Sigmoid colon (tissue), 7 donors: ENCODE measurements around the gene DIRAS3. TPM values are rescaled to one million over a fixed set of nuclear protein-coding genes. Genes with fewer than 3 reads are reported as not detected.
A peak's percentile ranks its signal among the peaks of the same experiment; 100 is the strongest.

Experiments
- DNase-seq: peaks from one replicate; pipeline ENCODE4 v3.0.0-alpha.2; 2019
- H3K27ac ChIP-seq, 4 donors: fragments of 200-600 bp; sonication (generic); one replicate each; pipeline ENCODE4 v1.5.1; 2016 to 2019; ENCODE audit warnings: mild to moderate bottlenecking in 1 of 4
- H3K27me3 ChIP-seq, 3 donors: fragments of 200-600 bp; sonication (generic); one replicate each; pipeline ENCODE4 v1.5.1; 2019; ENCODE audit warnings: mild to moderate bottlenecking in 1 of 3
- H3K36me3 ChIP-seq, 4 donors: fragments of 200-600 bp; sonication (generic); one replicate each; pipeline ENCODE4 v1.5.1; 2016 to 2019
- H3K4me1 ChIP-seq, 4 donors: fragments of 200-600 bp; sonication (generic); one replicate each; pipeline ENCODE4 v1.5.1; 2017 to 2019
- H3K4me3 ChIP-seq, 4 donors: fragments of 200-600 bp; sonication (generic); one replicate each; pipeline ENCODE4 v1.5.1; 2017 to 2019; ENCODE audit warnings: mild to moderate bottlenecking in 2 of 4, moderate library complexity in 1 of 4
- H3K9me3 ChIP-seq, 4 donors: fragments of 200-600 bp in 3 of 4; sonication (generic) in 3 of 4; one replicate each; pipeline versions ENCODE4 v1.5.1 to v1.6.1; 2013 to 2019
- EP300 ChIP-seq, 4 donors: sonication (generic); formaldehyde crosslinking; IDR thresholded peaks; one replicate each; pipeline ENCODE4 v1.6.1; 2017; ENCODE audit warnings: antibody characterized with exemption in 4 of 4
- POLR2A ChIP-seq, 2 donors: fragments of 450-650 bp; IDR thresholded peaks; one replicate each; pipeline ENCODE4 v1.6.1; 2016; ENCODE audit warnings: antibody characterized with exemption in 2 of 2, mild to moderate bottlenecking in 2 of 2, moderate library complexity in 2 of 2
- POLR2AphosphoS5 ChIP-seq, 4 donors: sonication (generic); formaldehyde crosslinking; IDR thresholded peaks; one replicate each; pipeline ENCODE4 v1.6.1; 2017; ENCODE audit warnings: antibody characterized with exemption in 4 of 4
- WGBS, 2 donors: extraction: QIAGEN DNeasy Blood & Tissue Kit; methylation state at CpG; one replicate each; pipeline ENCODE4 v1.1.7; 2013; 5-methylcytosine and 5-hydroxymethylcytosine counted together
- intact Hi-C: fragments of 100-400 bp; cut with DNase I; formaldehyde crosslinking; loops from one replicate; pipeline ENCODE4 v1.15.1; 2023
- polyA plus RNA-seq, 3 donors: library from polyadenylated mRNA; stranded (reverse); fragments of 200-250 nt; gene quantifications; one replicate each; pipeline ENCODE4 v1.2.3, GENCODE V29; 2013
- total RNA-seq, 4 donors: library from RNA; depleted of rRNA; stranded (reverse); fragments of >200 nt; gene quantifications; one replicate each; pipeline ENCODE4 v1.1.0, GENCODE V29; 2016
- TF ChIP-seq, protein P1 (sequence below), 4 experiments: fragments of 450-650 bp in 3 of 4; fragments of 200-600 bp in 1 of 4; IDR thresholded peaks; one replicate each; pipeline ENCODE4 v1.5.1; 2016 to 2019; ENCODE audit warnings: antibody characterized with exemption in 4 of 4, mild to moderate bottlenecking in 3 of 4, moderate library complexity in 2 of 4
- donor health status: healthy with polysubstance abuse.
- donor health status: Bipolar disorder and iron deficiency.
- donor health status: healthy.

The DIRAS3 gene
- total and polyA plus RNA-seq, 7 donors: 0.46 to 4.6 (median 1.7) TPM; not detected in 1

DNA sequence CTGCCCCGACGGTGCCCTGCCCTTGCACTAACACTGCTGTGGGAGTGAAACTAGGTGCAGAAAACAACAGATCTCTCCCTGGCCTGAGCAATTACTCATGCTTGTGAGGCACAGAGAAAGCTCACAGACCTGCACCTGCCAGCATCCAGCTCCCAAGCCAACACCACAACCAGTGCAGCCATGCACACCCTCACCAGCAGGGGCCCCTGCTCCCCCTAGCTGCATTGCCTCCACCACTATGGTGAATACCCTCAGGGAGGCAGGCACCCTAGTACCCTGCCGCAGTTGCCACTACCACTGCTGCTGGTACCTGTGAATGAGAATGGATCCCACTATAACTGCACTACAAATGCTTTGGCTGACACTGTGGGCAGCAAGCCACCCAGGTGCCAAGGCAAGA is 7.1 kb upstream of the DIRAS3 start:
- intact Hi-C loops: no loop called here

DNA sequence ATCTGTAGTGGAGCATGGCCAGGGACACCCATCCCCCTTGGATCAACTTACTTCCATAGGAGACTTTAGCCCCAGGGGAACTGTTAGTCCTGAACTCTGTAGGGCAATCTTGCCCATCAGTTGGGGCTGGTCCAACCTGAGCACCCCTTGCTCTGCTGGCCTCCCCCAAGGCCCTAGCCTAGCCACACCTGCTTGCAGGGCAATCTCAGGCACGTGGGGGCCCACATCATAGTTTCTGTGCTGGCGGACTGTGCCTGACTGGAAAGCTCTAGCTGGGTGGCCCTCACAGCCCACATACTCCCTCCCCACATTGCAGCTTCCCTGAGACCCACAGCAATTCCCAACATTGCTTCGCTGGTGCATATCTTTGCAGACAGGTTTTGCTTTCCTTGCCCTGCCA is 6.6 kb upstream of the DIRAS3 start:
- WGBS, 2 donors: 94 to 97% methylated on average over 3 of the region's 3 CpGs
- DNase-seq: no peak

More for the DNA sequence above, 7.1 kb upstream of the DIRAS3 start:
- H3K4me3 ChIP-seq: no peak overlapping the region
- peaks cover 0 to 4% (median 0%) of the 10 kb centered on the region in 4 donors for H3K9me3 ChIP-seq
- DNase-seq: no peak
- no peaks in the 10 kb centered on the region for H3K27me3 ChIP-seq
- TF ChIP-seq, protein P1, sequence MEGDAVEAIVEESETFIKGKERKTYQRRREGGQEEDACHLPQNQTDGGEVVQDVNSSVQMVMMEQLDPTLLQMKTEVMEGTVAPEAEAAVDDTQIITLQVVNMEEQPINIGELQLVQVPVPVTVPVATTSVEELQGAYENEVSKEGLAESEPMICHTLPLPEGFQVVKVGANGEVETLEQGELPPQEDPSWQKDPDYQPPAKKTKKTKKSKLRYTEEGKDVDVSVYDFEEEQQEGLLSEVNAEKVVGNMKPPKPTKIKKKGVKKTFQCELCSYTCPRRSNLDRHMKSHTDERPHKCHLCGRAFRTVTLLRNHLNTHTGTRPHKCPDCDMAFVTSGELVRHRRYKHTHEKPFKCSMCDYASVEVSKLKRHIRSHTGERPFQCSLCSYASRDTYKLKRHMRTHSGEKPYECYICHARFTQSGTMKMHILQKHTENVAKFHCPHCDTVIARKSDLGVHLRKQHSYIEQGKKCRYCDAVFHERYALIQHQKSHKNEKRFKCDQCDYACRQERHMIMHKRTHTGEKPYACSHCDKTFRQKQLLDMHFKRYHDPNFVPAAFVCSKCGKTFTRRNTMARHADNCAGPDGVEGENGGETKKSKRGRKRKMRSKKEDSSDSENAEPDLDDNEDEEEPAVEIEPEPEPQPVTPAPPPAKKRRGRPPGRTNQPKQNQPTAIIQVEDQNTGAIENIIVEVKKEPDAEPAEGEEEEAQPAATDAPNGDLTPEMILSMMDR (IDR thresholded peaks at IDR 0.05): no peak
- no peak for TF ChIP-seq POLR2AphosphoS5 (IDR thresholded peaks at IDR 0.05)
- no peak for TF ChIP-seq EP300 (IDR thresholded peaks at IDR 0.05)
- no peak for TF ChIP-seq POLR2A (IDR thresholded peaks at IDR 0.05)
- 94 to 95% methylated on average over 3 of the region's 3 CpGs for WGBS, 2 donors
- H3K27ac ChIP-seq: no peak overlapping the region
- H3K4me1 ChIP-seq: no peaks in the 10 kb centered on the region
- no peaks in the 10 kb centered on the region for H3K36me3 ChIP-seq

DNA sequence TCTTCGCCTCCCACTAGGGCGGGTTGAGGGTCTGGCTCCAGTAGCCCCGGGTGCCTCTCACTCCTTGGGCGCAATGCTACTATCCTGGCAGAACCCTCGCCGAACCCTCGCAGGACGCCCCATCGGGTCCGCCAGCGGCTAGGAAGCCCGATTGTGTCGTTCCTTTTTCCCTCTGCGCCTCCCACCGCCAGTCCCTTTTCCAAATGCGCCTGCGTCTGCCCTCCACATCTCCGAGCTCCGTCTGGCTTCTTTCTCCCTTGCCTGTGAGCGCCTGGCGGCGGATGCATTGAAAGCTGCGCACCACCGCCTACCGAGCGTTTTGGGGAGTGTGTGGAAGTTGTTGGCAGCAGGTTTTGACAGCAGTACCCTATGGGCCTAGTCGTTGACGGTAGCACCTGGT is 1.0 kb upstream of the DIRAS3 start:
- intact Hi-C loops: no loop called here
- no peak for TF ChIP-seq EP300 (IDR thresholded peaks at IDR 0.05)
- no peak for TF ChIP-seq POLR2AphosphoS5 (IDR thresholded peaks at IDR 0.05)
- no peak for TF ChIP-seq POLR2A (IDR thresholded peaks at IDR 0.05)
- TF ChIP-seq, protein P1 (IDR thresholded peaks at IDR 0.05): no peak
- Histone ChIP-seq H3K27me3 (peaks cover 0 to 8% (median 0%) of the 10 kb centered on the region in 3 donors), H3K9me3 (no peaks in the 10 kb centered on the region), H3K36me3 (no peaks in the 10 kb centered on the region), H3K4me3 (peak overlapping the region in 2 of 4 donors; percentile 29 to 43), H3K4me1 (no peaks in the 10 kb centered on the region), H3K27ac (no peak overlapping the region)
- no peak for DNase-seq
- 55 to 58% methylated on average over 28 of the region's 28 CpGs for WGBS, 2 donors

More for the DNA sequence above, 6.6 kb upstream of the DIRAS3 start:
- Histone ChIP-seq H3K9me3 (peaks cover 0 to 4% (median 0%) of the 10 kb centered on the region in 4 donors), H3K4me1 (no peaks in the 10 kb centered on the region), H3K27me3 (no peaks in the 10 kb centered on the region), H3K27ac (no peak overlapping the region), H3K4me3 (no peak overlapping the region), H3K36me3 (no peaks in the 10 kb centered on the region)
- TF ChIP-seq POLR2A (IDR thresholded peaks at IDR 0.05): no peak
- no peak for TF ChIP-seq POLR2AphosphoS5 (IDR thresholded peaks at IDR 0.05)
- TF ChIP-seq EP300 (IDR thresholded peaks at IDR 0.05): no peak
- intact Hi-C loops: no loop called here

DNA sequence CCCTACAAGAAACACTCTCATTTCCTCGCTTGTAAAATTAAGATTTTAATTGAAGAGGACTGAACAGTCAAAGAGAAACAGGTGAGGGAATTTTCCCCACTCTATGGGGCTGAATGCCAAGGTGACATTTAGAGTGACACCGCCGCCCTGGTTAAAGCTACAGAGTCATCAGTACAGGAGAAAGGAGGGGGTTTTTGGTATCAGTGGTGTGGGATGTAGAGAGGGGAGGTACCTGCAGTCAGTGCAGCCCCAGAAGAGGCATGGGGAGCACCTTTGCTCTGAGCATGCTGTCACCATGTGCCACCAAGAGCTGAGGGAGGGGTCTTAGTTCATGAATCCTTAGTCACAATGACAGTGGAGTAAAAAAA is 2.8 kb downstream of the DIRAS3 start:
- intact Hi-C loops: no loop called here
- Histone ChIP-seq H3K36me3 (no peaks in the 10 kb centered on the region), H3K27ac (no peak overlapping the region), H3K9me3 (no peaks in the 10 kb centered on the region), H3K4me3 (no peak overlapping the region), H3K27me3 (peaks cover 0 to 8% (median 0%) of the 10 kb centered on the region in 3 donors), H3K4me1 (no peaks in the 10 kb centered on the region)
- 71 to 72% methylated on average over 3 of the region's 3 CpGs for WGBS, 2 donors
- TF ChIP-seq, protein P1 (IDR thresholded peaks at IDR 0.05): no peak
- no peak for TF ChIP-seq EP300 (IDR thresholded peaks at IDR 0.05)
- no peak for TF ChIP-seq POLR2AphosphoS5 (IDR thresholded peaks at IDR 0.05)
- no peak for DNase-seq

DNA sequence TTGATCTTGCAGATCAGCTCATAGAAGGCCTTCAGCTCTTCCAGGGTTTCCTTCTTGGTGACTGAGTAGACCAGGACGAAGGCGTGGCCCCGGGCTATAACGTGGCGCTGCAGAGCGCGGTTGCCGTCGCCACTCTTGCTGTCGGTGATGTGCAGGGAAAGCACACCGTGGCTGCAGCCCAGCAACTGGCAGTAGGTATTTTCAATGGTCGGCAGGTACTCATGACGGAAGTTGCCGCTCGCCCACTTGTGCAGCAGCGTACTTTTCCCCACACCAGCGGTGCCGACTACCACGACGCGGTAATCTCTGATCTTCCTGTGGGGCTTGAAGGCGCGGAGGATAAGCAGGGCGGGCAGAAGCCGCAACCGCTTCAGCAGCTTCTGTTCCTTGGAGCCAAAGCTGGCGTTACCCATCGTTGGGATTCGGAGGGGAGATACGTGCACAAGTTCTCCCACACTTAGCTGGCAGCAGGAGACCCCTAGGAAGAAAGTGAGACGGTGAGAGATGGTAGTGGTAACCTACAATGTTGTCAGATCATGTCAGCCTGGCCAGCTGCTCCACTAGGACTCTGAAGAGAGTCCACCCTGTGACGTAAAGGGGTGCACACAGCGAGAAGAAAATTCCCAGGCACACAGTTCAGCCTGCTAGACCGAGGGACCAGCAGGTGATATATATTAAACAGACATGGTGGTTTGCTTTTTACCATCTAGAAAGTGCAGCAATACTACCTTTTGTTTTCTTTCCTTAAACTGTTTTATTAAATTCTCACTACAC is 3.4 kb downstream of the DIRAS3 start:
- Histone ChIP-seq H3K9me3 (no peaks in the 10 kb centered on the region), H3K4me1 (no peaks in the 10 kb centered on the region), H3K27me3 (peaks cover 0 to 8% (median 0%) of the 10 kb centered on the region in 3 donors), H3K36me3 (no peaks in the 10 kb centered on the region), H3K4me3 (no peak overlapping the region), H3K27ac (no peak overlapping the region)
- TF ChIP-seq POLR2AphosphoS5 (IDR thresholded peaks at IDR 0.05) (no peak), EP300 (IDR thresholded peaks at IDR 0.05) (no peak), POLR2A (IDR thresholded peaks at IDR 0.05) (no peak)
- TF ChIP-seq, protein P1 (IDR thresholded peaks at IDR 0.05): no peak
- intact Hi-C loops: no loop called here
- DNase-seq: no peak
- WGBS, 2 donors: 54 to 61% methylated on average over 34 of the region's 34 CpGs
